T-cell (primary cell): ENCODE measurements around the gene DDAH1. TPM values are rescaled to one million over a fixed set of nuclear protein-coding genes. Genes with fewer than 3 reads are reported as not detected.

ENCODE experiments used
- ATAC-seq, 4 experiments: fragments of 200-7000 bp in 3 of 4; fragments of 150-1000 bp in 1 of 4; cut with Tn5 transposase; replicated peaks in 1 of 4; 1 replicate in 3 of 4; 2 replicates in 1 of 4; pipeline ENCODE4 v1.10.0; 2021; ENCODE audit warnings: moderate library complexity in 3 of 4, mild to moderate bottlenecking in 2 of 4, moderate number of reproducible peaks in 1 of 4
- CTCF ChIA-PET, 2 donors: fragments of 300-600 bp; sonication (Branson Sonifier 250); formaldehyde crosslinking; loops; one replicate each; lab custom pipeline; 2022; ENCODE audit warnings: antibody characterized with exemption in 2 of 2; lab: Charles Lee
- POLR2A ChIA-PET, 2 donors: fragments of 300-600 bp; sonication (Branson Sonifier 250); formaldehyde crosslinking; loops; one replicate each; lab custom pipeline; 2022; ENCODE audit warnings: antibody characterized with exemption in 2 of 2; lab: Charles Lee
- DNase-seq, 35 experiments: peaks; one replicate each; pipeline versions ENCODE4 v3.0.0 to v3.0.0-alpha.2; 2013 to 2023
- H3K27ac ChIP-seq: one replicate; pipeline ENCODE4 v1.5.1; 2013; ENCODE audit warnings: low read length
- H3K27me3 ChIP-seq, 2 experiments: replicated peaks in 1 of 2; 1 replicate in 1 of 2; 2 replicates in 1 of 2; pipeline versions ENCODE4 v1.6.1 to v1.7.0; 2013; ENCODE audit warnings: low read length in 1 of 2, mixed read lengths in 1 of 2; ENCODE audit not compliant: control insufficient read depth in 2 of 2, insufficient read depth in 2 of 2; ENCODE audit errors: extremely low read depth in 1 of 2
- H3K36me3 ChIP-seq, 2 donors: 1 replicate in 1 of 2; 2 replicates in 1 of 2; pipeline versions ENCODE4 v1.6.1 to v1.7.0; 2013; ENCODE audit warnings: low read length in 1 of 2; ENCODE audit not compliant: control insufficient read depth in 2 of 2, insufficient read depth in 1 of 2; ENCODE audit errors: extremely low read depth in 1 of 2
- H3K4me1 ChIP-seq, 2 experiments: 1 replicate in 1 of 2; 2 replicates in 1 of 2; pipeline versions ENCODE4 v1.6.1 to v1.7.0; 2013; ENCODE audit warnings: low read length in 2 of 2, mixed read lengths in 1 of 2; ENCODE audit not compliant: insufficient read depth in 2 of 2, control insufficient read depth in 1 of 2; ENCODE audit errors: extremely low read depth in 1 of 2
- H3K4me3 ChIP-seq, 2 donors: 1 replicate in 1 of 2; 2 replicates in 1 of 2; pipeline versions ENCODE4 v1.5.1 to v1.7.0; 2013; ENCODE audit warnings: mild to moderate bottlenecking in 2 of 2, low read length in 1 of 2, moderate library complexity in 1 of 2; ENCODE audit not compliant: control insufficient read depth in 1 of 2; ENCODE audit errors: extremely low read depth in 1 of 2
- H3K9me3 ChIP-seq: 2 replicates; pipeline ENCODE4 v1.7.0; 2013
- H3K27ac Mint-ChIP-seq, 2 donors: one replicate each; pipeline ENCODE4 v1.8.0; 2020 to 2021; ENCODE audit warnings: mild to moderate bottlenecking in 2 of 2, mixed read lengths in 2 of 2
- H3K27me3 Mint-ChIP-seq, 2 donors: one replicate each; pipeline ENCODE4 v1.8.0; 2021 to 2022; ENCODE audit warnings: mixed read lengths in 2 of 2
- H3K36me3 Mint-ChIP-seq: one replicate; pipeline ENCODE4 v1.8.0; 2021; ENCODE audit warnings: mixed read lengths
- H3K4me1 Mint-ChIP-seq, 3 donors: one replicate each; pipeline ENCODE4 v1.8.0; 2020 to 2022; ENCODE audit warnings: mixed read lengths in 3 of 3, mild to moderate bottlenecking in 1 of 3
- H3K4me3 Mint-ChIP-seq, 3 donors: one replicate each; pipeline ENCODE4 v1.8.0; 2020 to 2022; ENCODE audit warnings: mild to moderate bottlenecking in 3 of 3, mixed read lengths in 3 of 3, moderate library complexity in 3 of 3
- H3K9me3 Mint-ChIP-seq, 3 donors: one replicate each; pipeline ENCODE4 v1.8.0; 2020 to 2022; ENCODE audit warnings: mixed read lengths in 3 of 3
- WGBS: methylation state at CpG from one replicate; pipeline ENCODE4 v1.1.5; 2013; ENCODE audit warnings: missing lambda C conversion rate; ENCODE audit not compliant: insufficient coverage; 5-methylcytosine and 5-hydroxymethylcytosine counted together
- total RNA-seq, 35 experiments: library from RNA in 6 of 35; stranded (reverse) in 6 of 35; fragments of 120-200 nt in 1 of 35; gene quantifications; one replicate each; pipeline versions ENCODE4 v1.2.1 to v1.2.4 and lab custom pipeline; 2013 to 2026

DDAH1 gene
- total RNA-seq, 5 donors from 2014 or later (not counting 1 experiment from before 2014, with no cell fraction given): 0.16 to 0.47 (median 0.32) TPM; not detected in 2

DNA sequence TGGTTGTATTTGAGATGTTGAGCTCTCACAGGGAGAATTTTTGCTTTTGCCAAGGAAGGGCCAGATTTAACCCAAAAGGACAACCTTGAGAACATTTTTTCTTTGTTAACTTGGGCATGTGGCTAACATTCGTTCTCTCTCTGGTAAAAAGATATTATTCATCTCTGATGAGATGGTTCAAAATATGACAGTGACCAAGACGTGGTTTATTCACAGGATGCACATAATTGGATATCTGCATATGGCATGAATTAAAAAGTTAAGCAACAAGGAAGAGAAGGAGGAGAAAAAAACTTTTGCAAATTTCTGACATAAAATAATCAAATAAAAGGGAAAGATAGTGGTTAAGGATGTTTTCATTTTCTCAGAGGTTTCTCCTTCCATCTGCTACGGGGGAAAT lies 145.5 kb downstream of the DDAH1 start:
- CTCF ChIA-PET: no interaction called here
- no peak overlapping the region for H3K4me3 ChIP-seq
- DNase-seq (no peak), ATAC-seq (no peak)
- peaks cover 0 to 2% (median 0%) of the 10 kb centered on the region in 3 donors for H3K4me1 Mint-ChIP-seq
- no CpG with 5 or more reads among the region's 3 CpGs for WGBS
- POLR2A ChIA-PET: interaction anchor here in 1 of 2 donors (0.5 kb wide), 1 partner anchor 10 kb away, joined by 3 read pairs; no protein-coding TSS in a partner anchor
- H3K4me1 ChIP-seq: no peaks in the 10 kb centered on the region
- no peak overlapping the region for H3K27ac Mint-ChIP-seq
- H3K9me3 ChIP-seq: no peaks in the 10 kb centered on the region
- peaks cover 2 to 5% of the 10 kb centered on the region in 2 experiments for H3K27me3 ChIP-seq
- no peaks in the 10 kb centered on the region for H3K36me3 Mint-ChIP-seq
- peaks cover 20 to 34% of the 10 kb centered on the region in 2 donors for H3K27me3 Mint-ChIP-seq
- H3K4me3 Mint-ChIP-seq: no peak overlapping the region
- no peak overlapping the region for H3K27ac ChIP-seq
- H3K9me3 Mint-ChIP-seq: no peaks in the 10 kb centered on the region
- H3K36me3 ChIP-seq: no peaks in the 10 kb centered on the region

DNA sequence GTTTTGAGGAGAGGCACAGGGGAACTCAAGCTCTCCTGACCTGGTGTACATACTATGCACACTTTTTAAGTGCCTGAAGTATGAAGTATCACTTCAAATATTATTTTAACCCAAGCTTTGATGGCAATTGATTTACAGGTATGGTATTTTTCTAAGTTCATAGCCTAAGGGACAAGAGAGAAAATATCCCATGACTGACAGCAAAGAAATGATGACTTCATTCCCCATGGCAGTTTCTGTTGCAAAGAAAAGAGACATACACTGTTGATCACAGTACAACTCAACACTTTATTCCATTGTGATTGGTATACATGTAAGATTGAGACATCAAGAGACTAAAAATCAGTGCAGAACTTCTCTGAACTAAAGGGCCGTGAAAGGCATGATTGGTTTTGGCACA lies 146.7 kb downstream of the DDAH1 start:
- Mint-ChIP-seq H3K4me3 (no peak overlapping the region), H3K36me3 (no peaks in the 10 kb centered on the region), H3K27ac (no peak overlapping the region), H3K9me3 (no peaks in the 10 kb centered on the region), H3K4me1 (peaks cover 0 to 2% (median 0%) of the 10 kb centered on the region in 3 donors), H3K27me3 (peaks cover 27 to 38% of the 10 kb centered on the region in 2 donors)
- no peak for DNase-seq
- ATAC-seq: no peak
- H3K27ac ChIP-seq: no peak overlapping the region
- ChIA-PET CTCF (no interaction called here), POLR2A (no interaction called here)
- peaks cover 2 to 8% of the 10 kb centered on the region in 2 experiments for H3K27me3 ChIP-seq
- no peak overlapping the region for H3K4me3 ChIP-seq
- H3K36me3 ChIP-seq: no peaks in the 10 kb centered on the region
- H3K4me1 ChIP-seq: no peaks in the 10 kb centered on the region
- no CpG with 5 or more reads among the region's 1 CpG for WGBS
- H3K9me3 ChIP-seq: no peaks in the 10 kb centered on the region

DNA sequence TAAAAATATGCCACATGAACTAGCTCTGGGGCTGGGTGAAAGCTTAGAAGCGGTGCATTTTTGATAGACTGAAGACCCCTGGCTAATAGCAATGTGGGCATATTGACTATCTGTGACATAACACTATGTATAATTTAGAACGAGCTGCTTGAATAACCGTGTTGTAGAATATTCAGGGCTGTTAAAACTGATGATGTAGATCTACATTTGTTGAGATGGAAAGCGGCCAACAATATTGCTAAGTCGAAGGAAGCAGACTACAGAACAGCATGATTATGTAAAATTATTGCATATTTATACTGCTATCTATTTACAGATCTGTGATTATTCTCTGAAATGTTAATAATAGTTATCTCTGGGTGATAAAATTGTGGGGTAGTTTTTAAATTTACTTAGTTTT lies 147.4 kb downstream of the DDAH1 start:
- DNase-seq: no peak
- Mint-ChIP-seq H3K4me3 (no peak overlapping the region), H3K4me1 (peaks cover 0 to 2% (median 0%) of the 10 kb centered on the region in 3 donors), H3K27ac (no peak overlapping the region), H3K36me3 (no peaks in the 10 kb centered on the region), H3K9me3 (no peaks in the 10 kb centered on the region), H3K27me3 (peaks cover 32 to 41% of the 10 kb centered on the region in 2 donors)
- H3K27me3 ChIP-seq: peaks cover 2 to 8% of the 10 kb centered on the region in 2 experiments
- H3K36me3 ChIP-seq: no peaks in the 10 kb centered on the region
- POLR2A ChIA-PET: no interaction called here
- H3K4me3 ChIP-seq: no peak overlapping the region
- WGBS: no CpG with 5 or more reads among the region's 5 CpGs
- CTCF ChIA-PET: no interaction called here
- no peak for ATAC-seq
- H3K9me3 ChIP-seq: no peaks in the 10 kb centered on the region
- H3K27ac ChIP-seq: no peak overlapping the region
- H3K4me1 ChIP-seq: no peaks in the 10 kb centered on the region

DNA sequence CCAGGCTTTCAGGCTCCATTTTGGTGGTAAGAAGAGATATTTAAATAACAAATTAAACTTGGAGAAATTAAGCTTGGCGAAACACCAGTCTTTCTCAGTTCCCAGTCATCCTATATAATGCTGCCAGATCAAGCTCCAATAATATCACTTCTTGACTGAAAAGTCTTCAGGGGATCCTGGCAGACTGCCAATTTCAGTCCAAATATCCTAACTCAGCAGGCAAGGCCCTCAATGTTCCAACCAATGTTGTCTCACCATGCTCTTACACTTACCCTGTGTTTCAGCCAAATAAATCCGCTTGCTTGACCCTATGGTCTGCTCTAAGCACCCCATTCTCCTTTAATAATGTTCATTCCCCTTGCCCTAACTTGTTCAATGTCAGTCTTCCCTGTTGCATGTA lies 148.6 kb downstream of the DDAH1 start:
- WGBS: 89% methylated on average over 2 of the region's 2 CpGs
- DNase-seq (no peak), ATAC-seq (no peak)
- Histone ChIP-seq H3K9me3 (no peaks in the 10 kb centered on the region), H3K27ac (no peak overlapping the region), H3K36me3 (no peaks in the 10 kb centered on the region), H3K4me1 (no peaks in the 10 kb centered on the region), H3K4me3 (no peak overlapping the region), H3K27me3 (peaks cover 2 to 11% of the 10 kb centered on the region in 2 experiments)
- Mint-ChIP-seq H3K27ac (no peak overlapping the region), H3K4me3 (no peak overlapping the region), H3K4me1 (peaks cover 0 to 2% (median 0%) of the 10 kb centered on the region in 3 donors), H3K27me3 (peaks cover 39 to 46% of the 10 kb centered on the region in 2 donors), H3K9me3 (no peaks in the 10 kb centered on the region), H3K36me3 (no peaks in the 10 kb centered on the region)
- CTCF ChIA-PET: no interaction called here
- POLR2A ChIA-PET: no interaction called here

DNA sequence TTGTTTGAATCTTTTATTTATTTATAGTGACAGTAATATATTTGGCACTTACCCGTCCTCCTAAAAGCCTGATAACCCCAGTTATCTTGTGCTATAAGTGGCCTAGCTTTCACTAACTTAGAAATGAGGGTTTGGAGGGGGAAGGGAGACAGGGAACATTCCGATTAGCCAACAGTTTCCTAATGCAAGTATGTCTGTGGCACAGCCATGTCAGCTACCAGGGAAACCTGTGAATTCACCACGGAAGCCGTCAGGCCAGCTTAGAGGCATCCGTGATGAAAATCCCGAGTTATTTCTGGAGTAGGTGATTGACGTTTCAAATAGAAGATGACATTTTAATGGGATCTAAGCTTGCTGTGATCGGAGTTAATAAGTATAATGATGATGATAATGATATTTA lies 149.2 kb downstream of the DDAH1 start:
- Histone ChIP-seq H3K4me3 (no peak overlapping the region), H3K27ac (no peak overlapping the region), H3K27me3 (peaks cover 2 to 11% of the 10 kb centered on the region in 2 experiments), H3K4me1 (no peaks in the 10 kb centered on the region), H3K9me3 (no peaks in the 10 kb centered on the region), H3K36me3 (no peaks in the 10 kb centered on the region)
- Mint-ChIP-seq H3K4me3 (no peak overlapping the region), H3K4me1 (peaks cover 0 to 2% (median 0%) of the 10 kb centered on the region in 3 donors), H3K9me3 (no peaks in the 10 kb centered on the region), H3K27ac (no peak overlapping the region), H3K27me3 (peaks cover 41 to 47% of the 10 kb centered on the region in 2 donors), H3K36me3 (no peaks in the 10 kb centered on the region)
- WGBS: 64% methylated on average over 3 of the region's 8 CpGs
- DNase-seq (no peak), ATAC-seq (no peak)
- ChIA-PET CTCF (no interaction called here), POLR2A (no interaction called here)

DNA sequence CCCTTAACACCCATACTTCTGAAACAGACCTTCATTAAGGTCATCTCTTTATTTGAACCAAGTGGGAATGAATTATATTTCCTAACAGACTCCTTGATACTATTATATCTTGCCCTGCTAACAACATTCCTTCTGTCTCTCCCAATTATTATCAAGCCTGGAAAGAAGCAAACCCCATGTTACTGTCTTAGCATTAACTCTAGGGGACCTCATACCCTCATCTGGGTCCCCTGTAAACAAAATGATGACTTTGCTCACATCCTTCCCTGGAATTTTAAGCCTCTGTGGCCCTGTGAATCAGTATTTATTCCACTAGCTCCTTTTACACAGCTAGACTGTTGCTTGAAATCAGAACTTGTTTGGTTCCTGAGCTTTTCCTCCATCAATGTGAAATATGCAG lies 150.2 kb downstream of the DDAH1 start:
- Histone ChIP-seq H3K4me1 (no peaks in the 10 kb centered on the region), H3K27ac (no peak overlapping the region), H3K9me3 (no peaks in the 10 kb centered on the region), H3K4me3 (no peak overlapping the region), H3K27me3 (peaks cover 0 to 12% of the 10 kb centered on the region in 2 experiments), H3K36me3 (no peaks in the 10 kb centered on the region)
- no peak overlapping the region for H3K4me3 Mint-ChIP-seq
- no peaks in the 10 kb centered on the region for H3K4me1 Mint-ChIP-seq
- no peak overlapping the region for H3K27ac Mint-ChIP-seq
- ChIA-PET CTCF (no interaction called here), POLR2A (no interaction called here)
- no peaks in the 10 kb centered on the region for H3K9me3 Mint-ChIP-seq
- no peaks in the 10 kb centered on the region for H3K36me3 Mint-ChIP-seq
- DNase-seq (no peak), ATAC-seq (no peak)
- H3K27me3 Mint-ChIP-seq: peaks cover 46 to 49% of the 10 kb centered on the region in 2 donors
